IMR-90 (cell line): Measurements from ENCODE around the gene SDK1. TPM values are rescaled to one million over a fixed set of nuclear protein-coding genes. Genes with fewer than 3 reads are reported as not detected.

Experiments used
- ATAC-seq: fragments of 200-7000 bp; cut with Tn5 transposase; 2 replicates; pipeline ENCODE4 v1.9.1; 2020; ENCODE audit warnings: low read depth, mild to moderate bottlenecking, moderate library complexity
- BruUV-seq: library from RNA; stranded (reverse); fragments of 400-500 nt; replicated peaks from 2 replicates; lab custom pipeline; 2021; lab: Mats Ljungman, UMichigan
- CTCF ChIA-PET: fragments of 300-600 bp; formaldehyde crosslinking; extraction: SDS; loops from one replicate; lab custom pipeline; 2021; ENCODE audit warnings: antibody characterized with exemption; lab: Yijun Ruan, JAX
- POLR2A ChIA-PET: fragments of 300-600 bp; sonication (Branson Sonifier 250); formaldehyde crosslinking; loops from one replicate; lab custom pipeline; 2022; ENCODE audit warnings: antibody characterized with exemption; ENCODE audit not compliant: unreplicated experiment; lab: Charles Lee
- DNase-seq: peaks from one replicate; pipeline ENCODE4 v3.0.0; 2013
- H2AFZ ChIP-seq: replicated peaks from 2 replicates; pipeline ENCODE3; 2013; ENCODE audit warnings: low read length, mild to moderate bottlenecking; ENCODE audit not compliant: poor library complexity
- H2AK5ac ChIP-seq: 2 replicates; pipeline ENCODE4 v1.6.1; 2013; ENCODE audit warnings: low read depth, low read length, inconsistent platforms
- H2AK9ac ChIP-seq: replicated peaks from 2 replicates; pipeline ENCODE3; 2013; ENCODE audit warnings: mild to moderate bottlenecking, low read depth, low read length, moderate library complexity; ENCODE audit not compliant: poor library complexity
- H2BK120ac ChIP-seq: 2 replicates; pipeline ENCODE4 v1.6.1; 2013; ENCODE audit warnings: low read depth, low read length, inconsistent platforms
- H2BK15ac ChIP-seq: 3 replicates; pipeline ENCODE4 v1.6.1; 2013; ENCODE audit warnings: low read depth, low read length, inconsistent platforms
- H2BK20ac ChIP-seq: 2 replicates; pipeline ENCODE4 v1.6.1; 2013; ENCODE audit warnings: low read depth, mild to moderate bottlenecking, inconsistent platforms, low read length, moderate library complexity
- H2BK5ac ChIP-seq: 2 replicates; pipeline ENCODE4 v1.6.1; 2013; ENCODE audit warnings: mild to moderate bottlenecking, low read depth, low read length, inconsistent platforms; ENCODE audit not compliant: poor library complexity, severe bottlenecking
- H3K14ac ChIP-seq: replicated peaks from 2 replicates; pipeline ENCODE4 v1.6.1; 2013; ENCODE audit warnings: low read depth, low read length, inconsistent platforms
- H3K18ac ChIP-seq: 2 replicates; pipeline ENCODE4 v1.6.1; 2013; ENCODE audit warnings: low read depth, low read length, control low read depth
- H3K23ac ChIP-seq: 2 replicates; pipeline ENCODE4 v1.6.1; 2013; ENCODE audit warnings: low read depth, low read length, inconsistent platforms
- H3K27ac ChIP-seq: 2 replicates; pipeline ENCODE4 v1.5.1; 2013; ENCODE audit warnings: mild to moderate bottlenecking, control low read depth, low read length; ENCODE audit not compliant: insufficient read depth
- H3K27me3 ChIP-seq: 2 replicates; pipeline ENCODE4 v1.6.1; 2013; ENCODE audit warnings: low read length; ENCODE audit not compliant: control insufficient read depth, insufficient read depth
- H3K36me3 ChIP-seq: 2 replicates; pipeline ENCODE4 v1.6.1; 2013; ENCODE audit warnings: low read length, mixed read lengths; ENCODE audit not compliant: control insufficient read depth, insufficient read depth
- H3K4ac ChIP-seq: 2 replicates; pipeline ENCODE4 v1.6.1; 2013; ENCODE audit warnings: low read depth, low read length, inconsistent platforms
- H3K4me1 ChIP-seq: 2 replicates; pipeline ENCODE4 v1.6.1; 2013; ENCODE audit warnings: low read length, mixed read lengths; ENCODE audit not compliant: control insufficient read depth, insufficient read depth
- H3K4me2 ChIP-seq: 2 replicates; pipeline ENCODE4 v1.6.1; 2013; ENCODE audit warnings: low read depth, mild to moderate bottlenecking, control low read depth, low read length, moderate library complexity
- H3K4me3 ChIP-seq: 2 replicates; pipeline ENCODE4 v1.5.1; 2013; ENCODE audit warnings: low read depth, mild to moderate bottlenecking, control low read depth, low read length, moderate library complexity; ENCODE audit not compliant: insufficient read depth
- H3K56ac ChIP-seq: 2 replicates; pipeline ENCODE4 v1.6.1; 2013; ENCODE audit warnings: low read length, inconsistent platforms; ENCODE audit not compliant: insufficient read depth; ENCODE audit errors: extremely low read depth
- H3K79me1 ChIP-seq, 2 experiments: 2 replicates each; pipeline ENCODE4 v1.6.1; 2013; ENCODE audit warnings: low read length in 2 of 2, inconsistent platforms in 1 of 2, low read depth in 1 of 2
- H3K9ac ChIP-seq: 2 replicates; pipeline ENCODE4 v1.6.1; 2013; ENCODE audit warnings: low read depth, low read length, control low read depth
- H3K9me1 ChIP-seq: 2 replicates; pipeline ENCODE4 v1.6.1; 2013; ENCODE audit warnings: low read length, inconsistent platforms; ENCODE audit not compliant: insufficient read depth
- H3K9me3 ChIP-seq: 2 replicates; pipeline ENCODE4 v1.6.1; 2013; ENCODE audit warnings: low read length; ENCODE audit not compliant: control insufficient read depth, insufficient read depth
- H4K20me1 ChIP-seq: 2 replicates; pipeline ENCODE4 v1.6.1; 2013; ENCODE audit warnings: low read length, inconsistent platforms; ENCODE audit not compliant: insufficient read depth
- H4K5ac ChIP-seq: 2 replicates; pipeline ENCODE4 v1.6.1; 2013; ENCODE audit warnings: mild to moderate bottlenecking, low read depth, low read length, control low read depth
- H4K8ac ChIP-seq, 2 experiments: 2 replicates each; pipeline ENCODE4 v1.6.1; 2013; ENCODE audit warnings: low read depth in 2 of 2, low read length in 2 of 2, control low read depth in 1 of 2, inconsistent platforms in 1 of 2
- H4K91ac ChIP-seq: 2 replicates; pipeline ENCODE4 v1.6.1; 2013; ENCODE audit warnings: low read depth, low read length, inconsistent platforms; ENCODE audit not compliant: insufficient read depth
- CEBPB ChIP-seq: IDR thresholded peaks from 2 replicates; pipeline ENCODE4 v1.6.1; 2012; ENCODE audit warnings: low read depth, low read length, improper control_type of control experiment
- FOS ChIP-seq: fragments of 150-350 bp; IDR thresholded peaks from 2 replicates; pipeline ENCODE4 v1.6.1; 2016; ENCODE audit warnings: low read depth, low read length
- MAZ ChIP-seq: IDR thresholded peaks from 2 replicates; pipeline ENCODE4 v1.6.1; 2012; ENCODE audit warnings: low read depth, mild to moderate bottlenecking, low read length, improper control_type of control experiment, moderate library complexity, borderline replicate concordance
- POLR2A ChIP-seq: IDR thresholded peaks from 2 replicates; pipeline ENCODE4 v1.6.1; 2012; ENCODE audit warnings: mild to moderate bottlenecking, low read depth, low read length
- RAD21 ChIP-seq: IDR thresholded peaks from 2 replicates; pipeline ENCODE4 v1.6.1; 2012; ENCODE audit warnings: low read length, improper control_type of control experiment
- RFX5 ChIP-seq: IDR thresholded peaks from 2 replicates; pipeline ENCODE4 v1.8.0; 2012; ENCODE audit warnings: low read depth, mild to moderate bottlenecking, low read length, moderate library complexity
- WGBS, 2 experiments: methylation state at CpG; one replicate each; pipeline versions ENCODE4 v1.1.5 to v1.1.7; 2013; ENCODE audit warnings: missing lambda C conversion rate in 2 of 2; ENCODE audit not compliant: insufficient read length in 1 of 2; ENCODE audit errors: extremely low coverage in 2 of 2; 5-methylcytosine and 5-hydroxymethylcytosine counted together
- dilution Hi-C: fragments of 300-500 bp; cut with HindIII; formaldehyde crosslinking; loops from one replicate; pipeline ENCODE4 v1.14.3; 2018; ENCODE audit warnings: low sequenced_read_pairs; ENCODE audit not compliant: unreplicated experiment
- in situ Hi-C: fragments of 300-500 bp; cut with MboI; formaldehyde crosslinking; loops from 3 replicates; pipeline ENCODE4 v1.14.3; 2019; ENCODE audit warnings: low sequenced_read_pairs, inconsistent platforms, mixed read lengths
- intact Hi-C: fragments of 100-400 bp; cut with micrococcal nuclease; formaldehyde crosslinking; loops from 2 replicates; pipeline ENCODE4 v1.10.0; 2022
- polyA plus RNA-seq, 3 experiments: library from polyadenylated mRNA; depleted of rRNA; stranded (reverse); fragments of >200 nt; gene quantifications; 2 replicates each; pipeline ENCODE4 v1.2.3, GENCODE V29; 2012; ENCODE audit warnings: low replicate concordance in 1 of 3
- total RNA-seq: library from RNA; depleted of rRNA; stranded (reverse); fragments of >200 nt; gene quantifications from 2 replicates; pipeline ENCODE4 v1.2.3, GENCODE V29; 2012
- TF ChIP-seq, protein P1 (sequence below): fragments of 150-350 bp; IDR thresholded peaks from 2 replicates; pipeline ENCODE4 v1.6.1; 2017; ENCODE audit warnings: mild to moderate bottlenecking, antibody characterized with exemption, low read length, low read depth
- TF ChIP-seq, protein P2 (sequence below): fragments of 150-350 bp; IDR thresholded peaks from 2 replicates; pipeline ENCODE4 v1.6.1; 2016; ENCODE audit warnings: low read depth, mild to moderate bottlenecking, low read length, moderate library complexity, borderline replicate concordance

The SDK1 gene
- total and polyA plus RNA-seq, 2 of the 4 experiments (the other 2 are of a cell fraction): 1.5 to 1.6 TPM

DNA sequence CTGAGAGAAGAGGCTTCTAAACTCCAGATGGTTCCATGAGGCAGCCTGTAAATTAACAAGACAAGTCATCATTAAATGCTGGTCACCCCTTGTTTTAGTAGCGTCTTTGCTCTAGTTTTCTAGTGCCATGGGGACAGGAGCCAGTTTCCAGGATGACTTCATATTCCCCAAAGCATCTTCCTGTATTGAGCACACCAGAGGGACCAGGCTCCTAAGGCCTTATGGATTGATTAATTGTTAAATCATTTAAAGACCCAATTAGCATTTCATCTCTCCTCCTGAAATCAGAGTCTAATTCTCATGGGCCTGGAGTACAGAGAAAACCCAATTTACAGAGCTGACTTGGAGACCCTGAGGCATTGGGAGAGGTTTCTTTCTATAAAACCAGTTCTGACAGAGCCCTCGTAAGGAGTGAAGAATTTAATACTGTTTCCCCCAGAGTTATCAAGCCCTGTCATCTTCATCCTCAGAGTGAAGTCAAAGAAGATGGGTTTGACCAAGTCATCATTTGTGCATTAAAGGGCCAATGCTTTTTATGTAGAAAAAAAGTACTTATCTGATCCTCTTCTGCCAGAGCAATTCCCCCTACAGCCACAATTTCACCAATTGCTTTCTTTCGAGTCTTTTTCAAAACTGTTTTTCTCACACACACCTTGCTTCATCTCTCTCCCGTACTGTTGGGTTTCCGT lies 678.7 kb downstream of the SDK1 start:
- H2BK20ac ChIP-seq: no peak overlapping the region
- no peak overlapping the region for H3K14ac ChIP-seq
- no peak overlapping the region for H3K18ac ChIP-seq
- no peak overlapping the region for H3K23ac ChIP-seq
- no peaks in the 10 kb centered on the region for H3K4me1 ChIP-seq
- in situ Hi-C loops: no loop called here
- no peak overlapping the region for H3K4me3 ChIP-seq
- no peaks in the 10 kb centered on the region for H3K27me3 ChIP-seq
- no peak overlapping the region for H3K9ac ChIP-seq
- H2BK5ac ChIP-seq: no peak overlapping the region
- CTCF ChIA-PET: no interaction called here
- no peak overlapping the region for H2AK5ac ChIP-seq
- H2BK120ac ChIP-seq: no peak overlapping the region
- H3K56ac ChIP-seq: no peak overlapping the region
- H3K27ac ChIP-seq: no peak overlapping the region
- POLR2A ChIA-PET: no interaction called here
- intact Hi-C loops: no loop called here
- H4K8ac ChIP-seq: no peak overlapping the region
- H4K91ac ChIP-seq: no peak overlapping the region
- no peak overlapping the region for H3K4me2 ChIP-seq
- H2AK9ac ChIP-seq: no peak overlapping the region
- no peak overlapping the region for H2BK15ac ChIP-seq
- H2AFZ ChIP-seq: no peak overlapping the region
- H3K36me3 ChIP-seq: no peaks in the 10 kb centered on the region
- ATAC-seq (no peak), DNase-seq (no peak)
- no peaks in the 10 kb centered on the region for H3K9me1 ChIP-seq
- no peak overlapping the region for H4K5ac ChIP-seq
- WGBS, 2 experiments: no CpG with 5 or more reads among the region's 5 CpGs
- TF ChIP-seq RAD21 (no peak), RFX5 (no peak), CEBPB (no peak), FOS (no peak), POLR2A (no peak), MAZ (no peak)
- TF ChIP-seq, protein P1, sequence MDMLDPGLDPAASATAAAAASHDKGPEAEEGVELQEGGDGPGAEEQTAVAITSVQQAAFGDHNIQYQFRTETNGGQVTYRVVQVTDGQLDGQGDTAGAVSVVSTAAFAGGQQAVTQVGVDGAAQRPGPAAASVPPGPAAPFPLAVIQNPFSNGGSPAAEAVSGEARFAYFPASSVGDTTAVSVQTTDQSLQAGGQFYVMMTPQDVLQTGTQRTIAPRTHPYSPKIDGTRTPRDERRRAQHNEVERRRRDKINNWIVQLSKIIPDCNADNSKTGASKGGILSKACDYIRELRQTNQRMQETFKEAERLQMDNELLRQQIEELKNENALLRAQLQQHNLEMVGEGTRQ: no peak
- TF ChIP-seq, protein P2, sequence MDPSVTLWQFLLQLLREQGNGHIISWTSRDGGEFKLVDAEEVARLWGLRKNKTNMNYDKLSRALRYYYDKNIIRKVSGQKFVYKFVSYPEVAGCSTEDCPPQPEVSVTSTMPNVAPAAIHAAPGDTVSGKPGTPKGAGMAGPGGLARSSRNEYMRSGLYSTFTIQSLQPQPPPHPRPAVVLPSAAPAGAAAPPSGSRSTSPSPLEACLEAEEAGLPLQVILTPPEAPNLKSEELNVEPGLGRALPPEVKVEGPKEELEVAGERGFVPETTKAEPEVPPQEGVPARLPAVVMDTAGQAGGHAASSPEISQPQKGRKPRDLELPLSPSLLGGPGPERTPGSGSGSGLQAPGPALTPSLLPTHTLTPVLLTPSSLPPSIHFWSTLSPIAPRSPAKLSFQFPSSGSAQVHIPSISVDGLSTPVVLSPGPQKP: no peak
- H3K9me3 ChIP-seq: no peaks in the 10 kb centered on the region; the same call in 1 of the 2 replicates
- dilution Hi-C loops: no loop called here
- no peaks in the 10 kb centered on the region for H4K20me1 ChIP-seq
- BruUV-seq: no TSS peak
- H3K79me1 ChIP-seq: no peaks in the 10 kb centered on the region
- no peak overlapping the region for H3K4ac ChIP-seq
